Astrocyte (in vitro differentiated cells and primary cell): ENCODE data around the gene PRDM15.

Experiments
- EZH2 ChIP-seq: IDR thresholded peaks from 2 replicates; pipeline ENCODE4 v1.6.1; 2012; ENCODE audit warnings: mild to moderate bottlenecking, low read length, inconsistent platforms; ENCODE audit not compliant: insufficient read depth
- TF ChIP-seq, protein P1 (sequence below): IDR thresholded peaks from 2 replicates; pipeline ENCODE4 v1.5.1; 2011; ENCODE audit warnings: low read depth, mild to moderate bottlenecking, inconsistent platforms, low read length, moderate library complexity; ENCODE audit not compliant: insufficient read depth

DNA sequence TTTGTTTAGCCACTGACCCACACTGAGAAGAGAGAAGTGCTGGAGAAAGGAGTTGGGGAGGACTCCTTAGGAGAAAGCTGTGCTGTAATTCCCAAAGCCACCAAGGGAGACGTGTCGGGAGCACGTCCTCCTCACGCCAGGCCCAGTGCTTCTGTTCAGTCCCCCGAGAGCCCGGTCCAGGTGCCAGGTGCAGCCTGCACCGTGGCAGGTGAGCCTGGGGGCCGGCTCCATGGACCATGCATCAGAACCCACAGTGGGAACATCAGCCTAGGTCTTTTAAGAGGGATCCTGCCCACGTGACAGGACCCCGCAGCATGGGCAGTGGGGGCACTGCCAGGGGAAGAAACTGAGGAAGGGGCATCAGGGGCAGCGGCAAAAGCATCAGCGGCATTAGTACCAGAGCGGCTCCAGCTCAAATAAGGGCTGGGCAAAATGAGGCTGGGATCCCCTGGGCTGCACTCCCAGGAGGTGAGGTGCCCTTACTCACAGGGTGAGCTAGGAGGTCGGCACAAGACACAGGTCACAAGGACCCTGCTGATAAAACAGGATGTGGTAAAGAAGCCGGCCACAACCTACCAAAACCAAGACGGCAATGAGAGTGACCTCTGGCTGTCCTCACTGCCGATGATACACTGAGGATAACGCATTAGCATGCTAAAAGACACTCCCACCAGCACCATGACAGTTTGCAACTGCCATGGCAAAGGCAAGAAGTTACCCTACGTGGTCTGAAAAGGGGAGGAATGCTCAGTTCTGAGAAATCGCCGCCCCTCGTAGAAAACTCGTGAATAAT is 24.6 kb upstream of the PRDM15 start:
- TF ChIP-seq, protein P1, sequence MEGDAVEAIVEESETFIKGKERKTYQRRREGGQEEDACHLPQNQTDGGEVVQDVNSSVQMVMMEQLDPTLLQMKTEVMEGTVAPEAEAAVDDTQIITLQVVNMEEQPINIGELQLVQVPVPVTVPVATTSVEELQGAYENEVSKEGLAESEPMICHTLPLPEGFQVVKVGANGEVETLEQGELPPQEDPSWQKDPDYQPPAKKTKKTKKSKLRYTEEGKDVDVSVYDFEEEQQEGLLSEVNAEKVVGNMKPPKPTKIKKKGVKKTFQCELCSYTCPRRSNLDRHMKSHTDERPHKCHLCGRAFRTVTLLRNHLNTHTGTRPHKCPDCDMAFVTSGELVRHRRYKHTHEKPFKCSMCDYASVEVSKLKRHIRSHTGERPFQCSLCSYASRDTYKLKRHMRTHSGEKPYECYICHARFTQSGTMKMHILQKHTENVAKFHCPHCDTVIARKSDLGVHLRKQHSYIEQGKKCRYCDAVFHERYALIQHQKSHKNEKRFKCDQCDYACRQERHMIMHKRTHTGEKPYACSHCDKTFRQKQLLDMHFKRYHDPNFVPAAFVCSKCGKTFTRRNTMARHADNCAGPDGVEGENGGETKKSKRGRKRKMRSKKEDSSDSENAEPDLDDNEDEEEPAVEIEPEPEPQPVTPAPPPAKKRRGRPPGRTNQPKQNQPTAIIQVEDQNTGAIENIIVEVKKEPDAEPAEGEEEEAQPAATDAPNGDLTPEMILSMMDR, result no peak
- TF ChIP-seq EZH2, result no peak
